ENCODE measurements around the gene ATG9B.

ATG9B gene, protein sequence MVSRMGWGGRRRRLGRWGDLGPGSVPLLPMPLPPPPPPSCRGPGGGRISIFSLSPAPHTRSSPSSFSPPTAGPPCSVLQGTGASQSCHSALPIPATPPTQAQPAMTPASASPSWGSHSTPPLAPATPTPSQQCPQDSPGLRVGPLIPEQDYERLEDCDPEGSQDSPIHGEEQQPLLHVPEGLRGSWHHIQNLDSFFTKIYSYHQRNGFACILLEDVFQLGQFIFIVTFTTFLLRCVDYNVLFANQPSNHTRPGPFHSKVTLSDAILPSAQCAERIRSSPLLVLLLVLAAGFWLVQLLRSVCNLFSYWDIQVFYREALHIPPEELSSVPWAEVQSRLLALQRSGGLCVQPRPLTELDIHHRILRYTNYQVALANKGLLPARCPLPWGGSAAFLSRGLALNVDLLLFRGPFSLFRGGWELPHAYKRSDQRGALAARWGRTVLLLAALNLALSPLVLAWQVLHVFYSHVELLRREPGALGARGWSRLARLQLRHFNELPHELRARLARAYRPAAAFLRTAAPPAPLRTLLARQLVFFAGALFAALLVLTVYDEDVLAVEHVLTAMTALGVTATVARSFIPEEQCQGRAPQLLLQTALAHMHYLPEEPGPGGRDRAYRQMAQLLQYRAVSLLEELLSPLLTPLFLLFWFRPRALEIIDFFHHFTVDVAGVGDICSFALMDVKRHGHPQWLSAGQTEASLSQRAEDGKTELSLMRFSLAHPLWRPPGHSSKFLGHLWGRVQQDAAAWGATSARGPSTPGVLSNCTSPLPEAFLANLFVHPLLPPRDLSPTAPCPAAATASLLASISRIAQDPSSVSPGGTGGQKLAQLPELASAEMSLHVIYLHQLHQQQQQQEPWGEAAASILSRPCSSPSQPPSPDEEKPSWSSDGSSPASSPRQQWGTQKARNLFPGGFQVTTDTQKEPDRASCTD

GRCh38 chr7:151024435-151025056, at the start of gene ATG9B:
ATG9B (minus strand) TSS chr7:151024494; CDS start chr7:151024423, 71 bp downstream.
- DNase-seq: no peak

- DNase-seq: no peak
Observed at GRCh38 chr7:151073990-151074389, 49.7 kb upstream of the ATG9B start.

DNA sequence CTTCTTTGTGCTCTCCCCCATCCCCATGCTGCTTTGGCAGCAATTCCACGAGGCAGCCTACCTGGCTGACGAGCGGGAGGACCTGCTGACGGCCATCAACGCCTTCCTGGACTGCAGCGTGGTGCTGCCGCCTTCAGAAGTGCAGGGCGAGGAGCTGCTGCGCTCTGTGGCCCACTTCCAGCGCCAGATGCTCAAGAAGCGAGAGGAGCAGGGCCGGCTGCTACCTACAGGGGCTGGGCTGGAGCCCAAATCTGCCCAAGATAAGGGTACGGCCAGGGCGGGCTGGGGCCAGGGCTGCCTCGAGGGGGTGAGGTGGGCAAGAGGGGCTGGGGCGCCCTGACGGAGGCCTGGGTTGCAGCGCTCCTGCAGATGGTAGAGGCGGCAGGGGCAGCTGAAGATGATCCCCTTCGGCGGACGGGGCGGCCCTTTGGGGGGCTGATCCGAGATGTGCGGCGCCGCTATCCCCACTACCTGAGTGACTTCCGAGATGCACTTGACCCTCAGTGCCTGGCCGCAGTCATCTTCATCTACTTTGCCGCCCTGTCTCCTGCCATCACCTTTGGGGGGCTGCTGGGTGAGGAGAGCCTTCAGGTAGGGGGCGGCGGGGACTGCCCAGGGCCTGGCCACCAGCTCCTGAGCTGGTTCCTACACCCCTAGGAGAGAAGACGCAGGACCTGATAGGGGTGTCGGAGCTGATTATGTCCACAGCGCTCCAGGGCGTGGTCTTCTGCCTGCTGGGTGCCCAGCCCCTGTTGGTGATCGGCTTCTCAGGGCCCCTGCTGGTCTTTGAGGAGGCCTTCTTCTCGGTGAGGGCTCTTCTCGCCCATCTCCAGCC, 47.0 kb upstream of the ATG9B start:
- DNase-seq: no peak

GRCh38 chr7:151070574-151070960, 46.3 kb upstream of the ATG9B start:
- DNase-seq: no peak

- DNase-seq: no peak
Observed at GRCh38 chr7:151069841-151070573, 45.7 kb upstream of the ATG9B start.

DNA sequence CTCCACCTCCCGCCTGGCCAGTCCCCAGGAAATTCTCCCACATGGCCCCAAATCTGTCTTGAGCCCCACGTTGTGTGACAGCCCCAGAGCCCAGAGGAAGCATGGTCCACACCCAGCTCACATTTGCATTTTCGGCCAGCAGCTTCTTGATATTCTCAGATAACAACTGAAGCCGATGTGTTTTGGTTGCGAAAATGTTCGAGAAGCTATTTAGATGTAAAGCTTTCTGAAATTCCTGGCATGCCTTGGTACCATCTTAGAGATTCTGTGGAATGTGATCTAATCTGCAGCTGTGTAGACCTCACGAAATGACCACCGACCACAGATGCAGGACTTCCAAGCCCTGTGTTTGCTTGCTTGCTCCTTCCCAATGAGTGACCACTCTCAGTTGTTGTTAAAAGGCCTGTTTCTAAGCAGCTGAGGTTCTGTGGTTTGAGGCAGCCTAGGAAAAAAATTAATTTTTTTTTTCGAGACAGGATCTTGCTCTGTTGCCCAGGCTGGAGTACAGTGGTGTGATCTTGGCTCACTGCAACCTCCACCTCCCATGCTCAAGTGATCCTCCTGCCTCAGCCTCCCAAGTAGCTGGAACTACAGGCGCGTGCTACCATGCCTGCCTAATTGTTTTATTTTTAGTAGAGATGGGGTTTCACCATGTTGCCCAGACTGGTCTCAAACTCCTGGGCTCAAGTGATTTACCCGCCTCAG, 43.9 kb upstream of the ATG9B start:
- no peak for DNase-seq

DNA sequence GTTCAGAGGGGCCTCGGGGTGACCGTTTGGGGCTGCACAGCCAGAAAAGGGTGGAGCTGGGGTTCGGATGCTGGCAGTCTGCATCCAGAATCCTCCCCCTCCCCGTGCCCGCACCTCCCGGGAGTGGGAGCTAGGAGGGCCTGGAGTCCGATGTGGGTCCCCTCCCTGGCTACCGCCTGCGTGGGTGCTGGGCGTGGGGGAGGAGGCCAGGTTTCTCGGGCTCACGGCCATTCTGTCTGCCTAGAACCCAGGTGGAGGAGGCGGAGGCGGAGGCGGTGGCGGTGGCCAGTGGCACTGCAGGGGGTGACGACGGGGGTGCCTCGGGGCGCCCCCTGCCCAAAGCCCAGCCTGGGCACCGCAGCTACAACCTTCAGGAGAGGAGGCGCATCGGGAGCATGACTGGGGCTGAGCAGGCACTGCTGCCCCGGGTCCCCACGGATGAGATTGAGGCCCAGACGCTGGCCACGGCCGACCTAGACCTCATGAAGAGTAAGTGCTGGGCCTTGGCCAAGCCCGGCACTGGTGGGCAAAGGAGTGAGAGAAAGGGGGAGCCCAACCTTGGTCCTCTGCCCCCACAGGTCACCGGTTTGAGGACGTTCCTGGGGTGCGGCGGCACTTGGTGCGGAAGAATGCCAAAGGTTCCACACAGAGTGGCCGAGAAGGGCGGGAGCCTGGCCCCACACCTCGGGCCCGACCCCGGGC, 42.1 kb upstream of the ATG9B start:
- DNase-seq: no peak

- no peak for DNase-seq
Observed at GRCh38 chr7:151065516-151065915, 41.2 kb upstream of the ATG9B start.

GRCh38 chr7:151064993-151065392, 40.7 kb upstream of the ATG9B start:
- no peak for DNase-seq

- no peak for DNase-seq
Observed at GRCh38 chr7:151064454-151064853, 40.2 kb upstream of the ATG9B start.

GRCh38 chr7:151063212-151063561, 38.9 kb upstream of the ATG9B start:
- DNase-seq: no peak

DNA sequence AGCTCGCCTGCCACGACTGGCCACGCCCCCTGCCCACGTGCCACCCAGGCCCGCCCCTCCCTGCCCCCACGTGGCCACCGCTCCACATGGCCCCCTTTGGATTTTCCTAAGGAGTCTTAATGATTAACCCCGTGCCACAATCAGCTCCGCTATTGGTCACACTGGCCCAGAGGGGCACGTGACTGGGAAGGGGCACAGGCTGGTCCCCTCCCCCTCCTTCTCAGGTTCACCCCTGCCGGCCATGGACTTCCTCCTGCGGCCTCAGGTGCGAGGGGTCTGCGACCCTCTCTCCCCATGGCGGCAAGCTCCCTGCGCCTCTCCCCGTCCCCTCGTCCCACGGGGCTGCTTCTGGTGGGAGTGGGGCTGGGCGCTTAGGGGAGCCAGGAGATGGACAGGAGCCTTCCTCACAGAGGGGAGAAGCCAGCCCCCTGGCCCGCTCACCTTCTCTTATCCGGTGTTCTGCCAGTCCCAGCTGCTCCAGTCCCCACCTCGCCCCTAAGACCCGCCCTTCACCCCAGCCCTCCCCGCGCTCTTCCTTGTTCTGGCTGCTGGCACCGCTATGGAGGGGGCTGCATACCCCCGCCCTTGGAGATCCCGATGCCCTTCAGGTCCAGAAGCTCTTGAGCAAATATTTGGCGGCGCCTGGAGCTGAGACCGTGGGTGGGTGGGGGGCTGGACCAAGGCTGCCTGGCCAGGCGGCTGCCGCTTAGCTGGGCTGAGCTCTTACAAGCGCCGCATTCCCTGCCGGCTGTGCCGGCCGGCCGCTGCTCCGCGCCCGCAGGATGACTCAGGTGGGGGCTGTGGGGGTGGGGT, 38.3 kb upstream of the ATG9B start:
- DNase-seq: peak in 1 of 3 experiments; percentile 66

DNA sequence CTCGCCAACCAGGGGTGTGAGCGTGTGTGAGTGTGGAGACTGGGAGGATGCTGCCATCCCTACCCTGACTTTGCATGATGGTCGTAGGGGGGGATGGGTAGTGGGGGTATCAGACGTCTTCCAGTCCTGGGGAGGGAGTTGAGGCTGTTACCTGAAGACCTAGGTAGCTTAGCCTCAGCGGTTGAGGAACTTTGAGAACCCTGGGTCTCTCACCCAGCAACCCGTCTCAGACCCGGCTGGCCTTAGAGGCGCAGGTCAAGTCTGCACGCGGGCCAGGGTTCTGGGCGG, 37.8 kb upstream of the ATG9B start:
- DNase-seq: no peak

DNA sequence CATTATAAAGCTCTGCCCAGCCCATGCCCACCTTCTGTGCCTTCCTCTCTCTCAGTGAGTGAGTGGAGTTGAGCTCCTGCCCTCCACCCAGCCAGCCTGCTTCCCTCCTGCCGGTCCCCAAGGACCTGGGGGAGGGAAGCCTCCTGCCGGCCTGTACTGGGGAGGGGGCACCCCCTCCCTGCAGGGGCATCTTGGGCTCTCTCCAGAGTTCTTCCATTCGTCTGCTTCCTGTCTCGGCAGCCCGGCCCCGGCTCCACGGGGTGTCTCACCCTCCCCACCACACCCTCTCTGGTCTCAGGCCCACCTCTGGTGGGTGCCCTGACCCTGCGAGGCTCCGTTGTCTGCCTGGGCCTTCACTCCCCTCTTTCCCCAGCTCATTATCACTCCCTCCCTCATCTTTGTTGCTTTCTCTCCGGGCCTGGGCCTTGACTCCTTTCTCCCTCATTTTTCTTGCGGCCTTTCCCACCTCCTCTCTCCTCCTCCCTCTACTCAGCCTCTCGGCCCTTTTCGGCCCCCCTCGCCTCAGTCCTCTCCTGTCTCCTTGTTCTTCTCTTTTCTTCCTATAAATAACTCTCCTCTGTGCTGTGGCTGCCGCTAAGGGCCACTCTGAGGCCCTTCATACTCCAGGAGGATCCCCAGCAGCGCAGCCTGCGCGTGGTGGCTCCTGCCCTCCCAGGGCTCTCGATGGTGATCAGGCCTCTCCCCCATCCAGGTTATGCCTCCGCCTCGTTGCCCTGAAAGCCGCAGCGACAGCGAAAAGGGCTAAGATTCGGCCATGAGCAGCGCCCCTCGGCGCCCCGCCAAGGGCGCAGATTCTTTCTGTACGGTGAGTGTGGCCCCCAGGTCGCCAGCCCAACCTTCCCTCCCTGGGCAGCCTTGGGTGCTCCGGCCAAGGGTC, 37.2 kb upstream of the ATG9B start:
- peak in 1 of 3 experiments; percentile 80 for DNase-seq

DNA sequence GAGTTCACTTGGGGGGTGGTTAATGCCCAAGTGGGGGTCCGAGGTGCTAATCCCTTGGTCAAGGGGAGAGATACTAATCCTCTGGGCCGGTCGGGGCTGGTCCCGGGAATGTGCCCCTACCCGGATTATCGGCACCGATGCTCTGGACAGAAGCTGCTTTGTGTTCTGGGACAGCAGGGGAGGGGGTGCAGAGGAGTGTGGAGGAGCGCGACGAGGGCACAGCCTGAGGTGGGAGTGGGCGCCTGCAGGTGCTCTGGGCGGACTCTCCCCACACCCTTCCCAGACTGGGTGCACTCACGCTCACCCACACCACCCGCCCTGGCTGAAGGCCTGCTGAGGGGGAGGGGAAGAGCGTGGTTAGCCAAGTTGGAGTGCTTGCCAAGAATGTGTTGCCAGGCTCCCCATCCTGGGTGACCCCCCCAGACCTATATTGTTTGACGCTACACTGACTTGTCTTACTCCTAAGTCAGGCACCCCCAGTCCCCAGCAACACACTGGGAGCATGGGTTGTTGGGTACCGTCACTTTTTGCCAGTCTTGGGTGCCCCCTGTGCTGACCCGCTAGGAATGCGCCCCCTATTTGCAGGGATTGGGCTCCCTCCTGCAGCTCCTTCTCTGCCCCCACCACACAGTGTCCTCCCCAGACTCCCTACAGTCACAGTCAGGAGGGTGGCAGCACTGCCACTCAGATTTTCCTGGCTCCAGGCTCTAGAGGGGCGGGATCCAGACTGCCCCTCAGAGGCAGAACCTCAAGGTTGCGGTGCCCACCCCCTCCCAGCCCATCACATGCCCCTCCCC, 36.3 kb upstream of the ATG9B start:
- peak in 2 of 3 experiments; percentile 28 to 44 for DNase-seq

GRCh38 chr7:151060113-151060415, 35.8 kb upstream of the ATG9B start:
- no peak for DNase-seq

DNA sequence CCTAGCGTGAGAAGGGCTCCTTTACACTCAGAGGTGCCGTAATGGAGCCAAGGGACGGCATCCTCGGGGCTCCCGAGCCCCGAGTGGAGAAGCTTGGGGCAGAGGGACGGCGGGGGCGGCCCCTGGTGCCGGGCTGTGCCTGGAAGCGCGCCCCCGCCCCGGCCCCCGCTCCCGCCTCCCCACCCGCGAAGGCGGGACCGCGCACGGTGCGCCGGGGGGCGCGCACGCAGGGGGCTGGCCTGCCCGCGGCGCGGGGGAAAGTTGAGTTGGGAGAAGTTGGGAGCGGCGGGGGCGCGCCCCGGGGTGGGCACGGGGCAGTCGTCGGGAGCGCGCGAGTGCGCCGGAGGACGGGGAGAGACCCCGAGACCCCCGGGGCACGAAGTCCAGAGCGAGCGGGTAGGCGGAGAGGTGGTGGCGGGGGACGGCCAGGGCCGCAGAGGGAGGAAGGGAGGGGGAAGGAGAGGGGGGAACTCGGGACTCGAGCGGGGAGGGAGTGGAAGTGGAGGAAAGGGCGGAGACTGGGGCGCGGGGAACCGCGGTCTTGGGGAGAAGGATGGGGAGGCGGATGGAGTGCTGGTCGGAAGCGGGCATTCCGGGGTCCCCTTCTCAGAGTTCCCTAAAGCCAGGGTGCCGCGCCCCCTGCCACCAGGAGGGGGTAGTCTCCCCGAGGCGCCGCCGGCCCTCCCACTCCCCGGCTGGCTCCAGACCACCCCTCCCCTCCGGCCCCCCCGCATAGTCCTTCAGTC, 35.2 kb upstream of the ATG9B start, which contains the start of gene SLC4A2:
Gene SLC4A2 (plus strand): TSS at position 223 of the 746 bp plus-strand sequence. CDS start 2,399 bp downstream, outside the sequence.
- peak; percentile 83 to 90 (median 84) for DNase-seq

Measured in NCI-H1417 (cell line).